ENCODE data around the gene PLCH1.
"Not testable (repeated sequence)": the region's sequence is repeated elsewhere in the genome, so short reads cannot be mapped to it uniquely, and the experiment has no call there.

The PLCH1 gene

DNA sequence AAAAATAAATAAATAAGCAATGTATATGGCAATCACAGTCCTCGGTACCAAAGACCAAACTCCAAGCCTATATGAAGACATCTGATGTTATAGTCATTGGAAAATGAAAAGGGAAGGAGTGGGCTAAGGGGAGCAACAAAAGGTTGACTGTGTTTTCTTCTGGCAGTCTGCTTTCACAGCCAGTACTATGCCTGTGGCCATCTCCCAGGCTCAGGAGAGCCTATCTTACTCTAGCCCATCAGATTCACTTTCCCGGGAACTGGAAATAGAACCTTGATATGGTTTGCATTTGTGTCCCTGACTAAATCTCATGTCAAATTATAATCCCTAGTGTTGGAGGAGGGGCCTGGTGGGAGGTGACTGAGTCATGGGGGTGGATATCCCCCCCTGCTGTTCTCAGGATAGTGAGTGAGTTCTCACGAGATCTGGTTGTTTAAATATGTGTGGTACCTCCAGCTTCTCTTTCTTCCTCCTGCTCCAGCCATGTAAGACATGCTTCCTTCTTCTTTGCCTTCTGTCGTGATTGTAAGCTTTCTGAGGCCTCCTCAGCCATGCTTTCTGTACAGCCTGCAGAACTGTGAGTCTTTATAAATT is 105.3 kb downstream of the PLCH1 start:
- DNase-seq, result no peak

DNA sequence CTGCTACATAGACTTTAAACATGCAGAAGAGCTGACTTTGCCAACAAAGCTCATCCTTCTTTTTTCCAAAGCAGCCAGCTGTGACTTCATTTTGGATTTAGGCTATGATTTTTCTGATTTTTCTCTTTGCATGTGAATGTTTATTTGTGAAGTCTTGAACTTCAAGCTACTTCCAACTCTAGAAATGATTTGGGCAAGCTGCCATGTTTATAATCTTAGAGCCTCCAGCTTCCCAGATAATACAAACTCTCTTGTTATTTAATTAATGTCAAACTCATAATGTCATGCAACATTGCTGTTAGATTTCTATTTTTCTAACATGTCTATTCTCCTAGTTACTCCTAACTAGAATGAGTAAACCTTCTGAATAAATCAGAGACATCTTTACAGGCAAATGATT is 106.4 kb downstream of the PLCH1 start:
- not testable (repeated sequence) for DNase-seq

DNA sequence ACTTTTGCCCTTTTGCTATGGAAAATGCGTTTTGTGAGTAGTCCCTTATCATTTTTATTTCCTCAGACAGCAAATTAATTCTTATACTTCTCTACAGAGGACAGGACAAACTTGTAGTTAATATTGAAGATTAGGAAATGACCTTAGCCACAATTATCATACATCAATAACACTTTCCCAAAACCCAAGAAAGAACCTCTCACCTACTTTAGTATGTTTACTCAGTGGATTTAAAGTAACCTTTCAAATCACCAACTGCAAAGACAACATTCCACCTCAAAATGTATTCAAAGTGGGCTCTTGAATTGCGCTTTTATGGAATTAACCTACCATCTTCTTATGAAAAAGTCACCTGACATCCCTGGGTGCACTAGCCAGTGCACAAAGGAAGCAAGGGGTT is 107.3 kb downstream of the PLCH1 start:
- DNase-seq, result no peak

DNA sequence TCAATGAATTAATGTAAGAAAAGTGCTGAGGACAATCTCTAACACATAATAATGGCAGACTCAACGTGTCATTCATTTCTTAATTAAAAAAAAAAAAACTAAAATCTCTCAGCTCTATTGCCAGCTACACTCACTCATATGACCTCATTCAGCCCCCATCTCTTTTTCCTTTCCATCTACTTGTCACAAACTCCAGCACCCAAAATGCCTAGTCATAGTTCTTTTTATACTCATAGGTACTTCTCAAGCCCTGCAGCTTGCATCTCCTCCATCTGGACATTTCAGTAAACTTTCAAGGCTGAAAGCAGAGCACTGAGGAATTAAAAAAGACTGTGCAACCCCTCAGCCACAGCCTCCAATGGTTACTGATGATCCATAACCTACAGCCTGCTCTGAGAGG is 109.8 kb downstream of the PLCH1 start:
- no peak for DNase-seq

DNA sequence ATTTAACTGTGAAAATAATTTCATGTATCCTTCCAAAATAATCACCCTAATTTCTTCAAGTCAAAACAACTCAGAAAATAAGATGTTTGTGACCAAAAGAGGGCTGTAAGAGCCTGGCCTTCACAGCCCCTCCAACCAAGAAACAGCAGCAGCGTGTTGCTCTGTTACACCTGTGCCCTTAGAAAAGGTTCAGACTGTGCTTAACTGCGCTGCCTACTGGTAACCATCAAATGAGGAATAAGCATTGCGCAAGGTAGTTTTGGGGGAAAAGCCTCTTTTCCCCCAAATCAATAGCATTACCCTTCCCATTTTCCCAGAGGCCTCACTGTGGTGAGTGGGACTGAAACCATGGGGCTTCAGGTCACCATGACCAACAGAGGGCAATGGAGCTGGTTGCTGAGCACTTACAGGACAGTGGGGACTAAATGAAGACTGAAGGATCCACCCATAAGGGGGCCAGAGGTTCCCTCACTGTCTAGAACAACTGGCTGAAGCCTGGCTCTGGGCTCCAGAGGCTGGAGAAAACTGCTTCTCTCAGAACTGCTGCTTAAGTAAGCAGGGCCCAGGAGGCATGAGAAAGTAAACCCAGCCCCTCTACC is 110.7 kb downstream of the PLCH1 start:
- DNase-seq, result no peak

DNA sequence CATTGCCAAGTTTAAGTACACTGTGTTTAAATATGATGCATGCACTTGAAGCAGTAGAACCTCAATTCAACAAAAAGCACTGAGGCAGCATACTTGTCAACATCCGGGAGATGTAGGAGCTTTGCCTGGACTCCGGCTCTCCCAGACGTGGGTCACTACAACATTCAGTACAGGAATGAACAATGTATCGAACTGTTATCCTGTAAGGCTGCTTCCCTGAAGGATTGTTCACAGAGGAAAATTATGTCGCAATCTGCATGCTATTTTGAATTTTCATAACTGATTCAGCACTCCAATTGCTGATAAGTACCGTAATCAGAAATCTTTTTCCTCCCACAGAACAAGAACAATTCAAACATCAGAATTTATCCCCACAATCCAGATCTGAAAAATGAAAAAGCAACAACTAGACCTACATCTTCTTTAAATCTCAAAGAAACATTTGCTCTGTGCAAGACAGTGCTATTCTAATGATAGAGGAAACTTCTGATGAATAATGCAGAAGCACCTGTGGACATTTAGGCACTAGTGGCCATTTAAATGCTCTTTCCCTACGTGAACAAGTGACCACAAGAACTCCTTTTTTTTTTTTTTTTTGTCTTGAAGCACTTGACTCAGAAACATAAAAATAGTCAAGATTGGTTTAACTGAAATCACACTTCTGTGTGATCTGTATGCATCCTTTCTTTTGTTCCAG is 113.4 kb downstream of the PLCH1 start:
- DNase-seq, result no peak

DNA sequence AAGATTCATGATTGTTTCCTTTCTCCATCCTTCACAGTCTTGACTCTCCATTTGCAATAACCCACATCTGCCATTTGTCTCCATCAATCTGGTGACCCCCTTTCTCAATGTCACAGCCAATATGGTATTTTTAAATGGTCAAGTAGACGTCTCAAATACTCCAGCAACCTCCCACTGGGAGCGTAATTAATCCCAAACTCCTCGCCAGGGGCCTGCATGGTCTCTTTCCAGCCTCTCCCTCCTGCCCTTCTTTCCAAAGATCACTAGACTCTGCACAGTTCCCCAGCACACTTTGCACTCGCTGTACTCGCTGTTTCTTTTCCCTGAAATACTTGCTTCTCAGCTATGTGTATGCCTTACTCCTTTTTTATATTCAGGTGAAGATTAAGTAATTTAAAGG is 115.3 kb downstream of the PLCH1 start:
- no peak for DNase-seq

DNA sequence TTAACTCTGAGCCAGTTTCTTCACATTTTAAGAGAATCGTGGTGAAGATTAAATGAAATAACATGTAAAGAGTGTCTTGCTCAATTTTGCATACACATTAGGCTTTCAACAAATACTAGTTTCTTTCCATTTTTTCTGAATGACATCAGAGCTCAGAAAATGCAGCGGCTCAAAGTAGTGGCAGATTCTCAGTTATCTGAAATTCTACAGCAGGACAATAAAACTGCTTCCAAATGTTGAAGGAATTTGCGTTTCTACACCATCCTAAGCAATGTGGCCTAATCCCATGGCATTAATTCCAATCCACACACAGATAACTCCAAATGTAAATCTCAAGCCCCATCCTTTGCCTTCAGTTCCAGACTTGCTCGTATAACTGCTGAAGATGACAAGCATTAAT is 115.8 kb downstream of the PLCH1 start:
- no peak for DNase-seq

DNA sequence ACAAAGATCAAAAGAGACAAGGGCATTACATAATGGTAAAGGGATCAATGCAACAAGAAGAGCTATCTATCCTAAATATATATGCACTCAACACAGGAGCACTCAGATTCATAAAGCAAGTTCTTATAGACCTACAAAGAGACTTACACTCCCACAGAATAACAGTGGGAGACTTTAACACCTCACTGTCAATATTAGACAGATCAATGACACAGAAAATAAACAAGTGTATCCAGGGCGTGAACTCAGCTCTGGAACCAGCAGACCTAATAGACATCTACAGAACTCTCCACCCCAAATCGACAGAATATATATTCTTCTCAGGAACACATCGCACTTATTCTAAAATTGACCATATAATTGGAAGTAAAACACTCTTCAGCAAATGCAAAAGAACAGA is 122.2 kb downstream of the PLCH1 start:
- DNase-seq, result not testable (repeated sequence)

DNA sequence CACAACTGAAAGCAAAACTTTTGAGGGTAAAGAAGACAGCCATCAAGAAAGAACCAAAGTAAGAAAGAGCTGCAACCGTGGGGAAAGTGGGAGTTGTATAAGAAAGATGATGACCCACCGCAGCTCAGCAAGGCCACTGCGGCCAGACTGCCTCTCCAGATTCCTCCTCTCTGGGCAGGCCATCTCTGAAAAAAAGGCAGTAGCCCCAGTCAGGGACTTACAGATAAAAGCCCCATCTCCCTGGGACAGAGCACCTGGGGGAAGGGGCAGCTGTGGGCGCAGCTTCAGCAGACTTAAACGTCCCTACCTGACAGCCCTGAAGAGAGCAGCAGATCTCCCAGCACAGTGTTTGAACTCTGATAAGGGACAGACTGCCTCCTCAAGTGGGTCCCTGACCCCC is 124.3 kb downstream of the PLCH1 start:
- DNase-seq, result not testable (repeated sequence)

DNA sequence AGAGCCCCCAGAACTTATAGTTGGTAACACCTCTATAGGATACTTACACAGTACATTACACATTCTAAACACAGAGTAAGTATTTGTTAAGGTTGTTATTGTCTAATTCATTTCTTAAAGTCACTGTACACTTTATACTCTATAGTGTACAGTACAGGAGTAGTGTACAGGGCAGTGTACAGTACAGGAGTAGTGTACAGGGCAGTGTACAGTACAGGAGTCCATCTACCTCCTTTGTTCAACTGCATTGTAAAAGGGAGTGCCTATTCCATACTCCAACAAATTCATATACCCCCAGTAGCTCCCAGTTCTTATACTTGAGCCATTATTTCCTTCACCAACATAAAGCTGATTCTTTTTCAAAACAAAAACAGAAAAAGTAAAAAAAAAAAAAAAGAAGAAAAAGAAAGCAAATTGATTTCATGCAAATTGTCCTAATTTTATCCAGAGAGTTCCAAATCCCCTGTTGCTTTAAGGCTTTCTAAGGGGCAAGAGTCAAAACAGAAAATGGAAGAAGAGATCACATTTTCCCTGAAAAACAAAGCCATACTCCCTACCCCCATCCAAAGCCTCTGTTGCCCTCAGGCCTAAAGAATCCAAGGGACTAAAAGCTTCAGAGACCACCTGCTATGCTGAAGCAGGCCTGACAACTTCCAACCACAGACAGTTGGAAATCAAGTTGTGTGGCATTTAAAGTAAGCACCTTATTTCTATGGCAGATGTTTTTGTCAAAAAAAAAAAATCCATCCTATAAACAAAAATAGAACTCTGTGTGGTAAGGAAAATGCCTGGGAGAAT is 125.6 kb downstream of the PLCH1 start:
- DNase-seq, result no peak

DNA sequence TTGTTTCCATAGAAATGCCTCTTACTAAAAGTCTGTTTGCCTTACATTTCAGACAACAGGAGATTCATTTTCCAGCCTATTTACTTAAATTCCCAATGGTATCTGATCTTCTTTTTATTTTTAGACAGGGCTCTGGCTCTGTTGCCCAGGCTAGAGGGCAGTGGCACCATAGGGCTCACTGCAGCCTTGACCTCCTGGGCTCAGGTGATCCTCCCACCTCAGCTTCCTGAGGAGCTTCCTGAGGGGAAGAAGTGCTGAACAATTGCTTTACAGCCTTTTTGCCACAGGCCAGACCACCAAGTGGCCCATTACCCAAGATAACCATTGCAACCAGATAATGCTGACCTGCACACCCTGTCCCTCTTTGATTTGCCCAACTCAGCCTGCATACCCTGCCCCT is 126.3 kb downstream of the PLCH1 start:
- no peak for DNase-seq

DNA sequence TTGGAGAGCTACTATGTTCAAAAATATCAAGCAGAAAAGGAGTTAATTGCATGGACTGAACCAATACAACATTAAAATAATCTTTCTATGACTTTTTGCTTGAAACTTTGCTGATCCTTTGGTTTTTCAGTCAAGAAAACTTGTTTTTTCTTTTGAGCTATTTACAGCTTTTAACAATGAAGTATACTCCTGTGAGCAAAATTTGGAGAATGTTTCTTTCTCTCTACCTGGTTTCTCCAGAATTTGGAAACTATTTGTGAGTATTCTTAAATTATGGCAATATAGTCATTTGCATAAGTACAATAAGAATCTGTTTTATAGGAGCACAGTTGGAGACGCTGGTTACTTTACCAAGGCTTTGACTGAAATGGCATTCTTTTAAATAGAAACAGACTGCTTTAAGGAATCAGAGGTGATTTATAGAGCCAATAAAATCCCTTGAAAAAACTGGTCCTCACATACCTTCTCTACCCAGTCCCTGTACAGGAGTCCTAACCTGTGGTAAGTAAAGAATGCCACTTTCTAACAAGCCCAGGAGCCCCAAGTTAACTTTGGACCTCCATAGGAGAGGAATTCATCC is 127.4 kb downstream of the PLCH1 start:
- no peak for DNase-seq

DNA sequence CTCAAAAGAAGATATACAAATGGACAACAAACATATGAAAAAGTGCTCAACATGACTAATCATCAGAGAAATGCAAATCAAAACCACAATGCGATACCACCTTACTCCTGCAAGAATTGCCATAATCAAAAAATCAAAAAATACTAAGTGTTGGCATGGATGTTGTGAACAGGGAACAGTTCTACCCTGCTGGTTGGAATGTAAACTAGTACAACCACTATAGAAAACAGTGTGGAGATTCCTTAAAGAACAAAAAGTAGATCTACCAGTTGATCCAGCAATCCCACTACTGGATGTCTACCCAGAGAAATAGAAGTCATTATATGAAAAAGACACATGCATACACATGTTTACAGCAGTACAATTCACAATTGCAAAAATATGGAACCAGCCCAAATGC is 129.7 kb downstream of the PLCH1 start:
- DNase-seq, result not testable (repeated sequence)

DNA sequence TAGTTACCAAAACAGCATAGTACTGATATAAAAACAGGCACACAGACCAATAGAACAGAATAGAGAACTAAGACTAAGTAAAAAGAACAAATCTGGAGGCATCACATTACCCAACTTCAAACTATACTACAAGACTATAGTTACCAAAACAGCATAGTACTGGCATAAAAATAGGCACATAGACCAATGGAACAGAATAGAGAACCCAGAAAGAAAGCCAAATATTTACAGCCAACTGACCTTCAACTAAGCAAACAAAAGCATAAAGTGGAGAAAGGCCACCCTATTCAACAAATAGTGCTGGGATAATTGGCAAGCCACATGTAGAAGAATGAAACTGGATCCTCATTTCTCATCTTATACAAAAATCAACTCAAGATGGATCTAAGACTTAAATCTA is 130.5 kb downstream of the PLCH1 start:
- not testable (repeated sequence) for DNase-seq

DNA sequence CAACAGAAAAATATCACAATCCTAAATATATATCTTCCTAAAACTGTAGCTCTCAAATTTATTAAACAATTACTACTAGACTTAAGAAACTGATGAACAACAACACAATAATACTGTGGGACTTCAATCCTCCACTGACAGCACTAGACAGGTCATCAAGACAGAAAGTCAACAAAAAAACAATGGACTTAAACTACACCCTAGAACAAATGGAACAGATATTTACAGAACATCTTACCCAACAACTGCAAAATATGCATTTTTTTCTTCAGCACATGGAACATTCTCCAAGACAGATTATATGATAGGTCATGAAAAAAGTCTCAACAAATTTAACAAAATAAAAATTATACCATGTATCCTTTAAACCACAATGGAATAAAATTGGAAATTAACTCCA is 133.4 kb downstream of the PLCH1 start:
- no peak for DNase-seq

DNA sequence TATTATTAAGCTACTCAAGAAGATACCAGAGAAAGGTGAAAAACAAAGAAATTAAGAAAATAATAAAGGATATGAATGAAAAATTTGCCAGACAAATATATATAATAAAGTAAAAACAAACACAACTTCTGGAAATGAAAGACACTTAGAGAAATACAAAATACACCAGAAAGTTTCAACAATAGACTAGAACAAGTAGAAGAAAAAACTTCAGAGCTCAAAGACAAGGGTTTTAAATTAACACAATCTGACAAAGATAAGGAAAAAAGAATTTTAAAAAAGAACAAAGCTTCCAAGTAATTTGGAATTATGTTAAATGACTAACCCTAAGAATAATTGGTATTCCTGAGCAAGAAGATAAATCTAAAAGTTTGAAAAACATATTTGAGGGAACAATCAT is 135.3 kb downstream of the PLCH1 start:
- DNase-seq, result no peak

DNA sequence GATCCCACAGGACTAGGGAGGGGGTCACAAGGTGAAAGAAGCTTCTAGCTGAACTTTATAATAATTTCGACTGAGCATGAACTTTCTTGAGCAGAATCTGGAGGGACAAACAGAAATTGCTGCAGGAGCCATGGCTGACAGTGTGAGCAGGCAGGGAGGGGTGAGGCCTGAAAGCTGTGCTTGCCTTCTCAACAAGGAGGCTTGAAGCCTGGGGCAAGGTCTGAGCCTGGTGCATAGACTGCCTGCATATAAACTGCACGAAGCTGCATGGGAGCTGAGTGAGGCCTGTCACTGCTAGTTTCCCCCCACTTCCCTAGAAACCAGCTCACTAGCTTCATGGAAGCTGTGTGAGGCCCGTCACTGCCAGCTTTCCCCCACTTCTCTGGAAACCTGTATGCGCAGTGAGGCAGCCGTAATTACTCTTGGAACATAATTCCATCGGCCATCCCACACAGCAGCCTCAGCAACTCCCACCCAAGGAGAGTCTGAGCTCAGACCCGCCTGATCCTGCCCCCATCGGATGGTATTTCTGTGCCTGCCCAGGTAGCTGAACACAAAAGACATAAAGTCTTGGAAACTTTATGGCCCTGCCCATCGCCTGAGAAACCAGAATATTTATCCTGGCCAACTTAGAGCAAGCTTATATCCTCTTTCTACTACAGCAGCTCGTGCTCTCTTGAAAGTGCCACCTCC is 136.5 kb downstream of the PLCH1 start:
- DNase-seq, result no peak

DNA sequence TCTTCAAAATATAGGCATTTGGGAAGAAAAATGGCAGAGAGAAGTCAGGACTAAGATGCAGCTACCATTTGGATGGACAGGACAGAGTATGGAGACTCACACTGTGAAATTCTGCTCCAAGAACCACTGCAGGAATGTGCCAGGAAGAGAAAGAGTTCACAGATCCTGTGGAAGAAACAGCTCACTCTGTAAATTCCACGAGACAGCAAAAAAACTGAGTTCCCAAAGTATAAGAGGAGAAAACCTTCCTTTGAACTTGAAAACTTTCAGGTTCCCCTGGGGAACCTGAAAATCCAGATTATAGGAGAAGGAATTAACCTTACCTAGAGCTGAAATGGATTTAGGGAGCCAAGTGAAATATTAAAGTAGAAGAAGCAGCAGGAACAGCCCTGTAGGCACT is 137.1 kb downstream of the PLCH1 start:
- DNase-seq, result no peak

DNA sequence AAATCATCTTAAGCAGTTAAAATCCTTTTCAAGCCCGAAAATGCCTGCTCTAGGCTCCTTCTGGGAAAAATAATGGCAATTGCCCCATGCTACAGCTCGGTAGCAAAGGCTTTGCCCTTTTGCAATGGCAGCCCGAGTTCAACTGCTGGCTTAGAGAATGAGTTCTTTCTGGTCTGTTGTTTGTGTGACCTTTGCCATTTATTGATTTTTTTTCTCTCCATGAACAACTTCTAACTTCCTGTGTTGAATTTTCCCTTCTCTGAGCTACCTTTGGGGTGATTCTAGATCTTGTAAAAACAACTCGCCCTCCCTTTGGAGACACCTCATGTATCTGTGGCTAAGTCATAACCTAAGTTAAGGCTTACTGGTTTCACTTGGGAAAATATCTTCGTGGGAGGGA is 139.3 kb downstream of the PLCH1 start:
- DNase-seq, result no peak

DNA sequence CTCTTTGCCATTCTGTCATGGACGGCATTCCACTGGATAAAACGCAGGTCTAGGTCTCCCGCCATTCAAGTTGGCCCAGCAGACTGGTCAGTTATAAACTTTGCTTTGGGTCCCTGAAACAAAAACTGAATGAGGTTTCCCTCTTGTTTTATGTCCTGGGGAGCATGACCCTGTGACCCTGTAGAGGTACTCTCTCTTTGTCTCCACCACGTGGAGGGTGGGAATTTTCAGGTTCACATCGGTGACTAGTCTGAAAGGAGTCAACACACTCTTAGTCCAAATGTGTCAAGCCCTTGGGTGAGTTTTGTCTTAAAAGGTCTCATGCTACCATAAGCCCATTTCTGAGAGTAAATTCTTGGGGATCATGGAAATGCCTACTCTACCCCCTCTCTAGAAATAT is 139.9 kb downstream of the PLCH1 start:
- no peak for DNase-seq

DNA sequence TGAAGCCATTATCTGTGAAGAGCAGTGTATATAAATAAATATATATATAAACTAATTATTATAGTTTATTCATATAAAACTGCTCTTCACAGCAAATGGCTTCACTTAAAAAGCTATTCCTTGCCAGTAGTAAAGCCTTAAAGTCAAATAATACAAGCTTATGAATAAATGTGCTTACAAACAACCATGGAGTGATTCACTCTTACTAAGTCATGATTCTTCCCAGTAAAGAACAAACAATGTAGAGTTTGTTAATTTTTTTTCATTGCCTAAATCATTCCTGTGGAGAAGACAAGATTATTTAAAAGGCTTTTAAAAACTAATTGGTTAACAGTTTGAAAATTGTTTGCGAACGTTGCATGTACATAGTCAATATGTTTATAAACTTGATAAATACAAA is 140.7 kb downstream of the PLCH1 start:
- no peak for DNase-seq

DNA sequence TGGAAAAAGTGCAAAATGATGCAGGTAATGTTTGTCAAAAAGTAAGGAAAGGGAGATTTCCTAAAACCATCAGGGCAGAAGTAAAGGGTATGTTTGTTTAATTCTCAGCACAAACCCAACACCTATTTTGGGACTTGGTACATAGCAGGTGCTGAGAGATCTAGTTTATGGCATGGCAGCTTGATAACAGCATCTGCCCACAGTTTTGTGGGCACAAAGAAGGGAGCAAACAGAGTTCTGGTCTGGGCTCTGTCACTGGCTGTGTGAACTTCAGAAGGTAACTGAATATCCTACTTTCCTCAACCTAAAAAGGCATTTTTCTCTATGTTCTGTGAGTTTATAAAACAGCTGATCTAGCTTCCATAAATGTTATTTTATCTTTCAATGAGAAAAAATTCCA is 141.6 kb downstream of the PLCH1 start:
- no peak for DNase-seq
